Dedifferentiated amniotic fluid mesenchymal stem cell (primary cell): ENCODE measurements around the gene RARG.

ENCODE experiments used
- DNase-seq: peaks from one replicate; pipeline ENCODE4 v3.0.0-alpha.2; 2016; ENCODE audit errors: extremely low spot score

The RARG gene

DNA sequence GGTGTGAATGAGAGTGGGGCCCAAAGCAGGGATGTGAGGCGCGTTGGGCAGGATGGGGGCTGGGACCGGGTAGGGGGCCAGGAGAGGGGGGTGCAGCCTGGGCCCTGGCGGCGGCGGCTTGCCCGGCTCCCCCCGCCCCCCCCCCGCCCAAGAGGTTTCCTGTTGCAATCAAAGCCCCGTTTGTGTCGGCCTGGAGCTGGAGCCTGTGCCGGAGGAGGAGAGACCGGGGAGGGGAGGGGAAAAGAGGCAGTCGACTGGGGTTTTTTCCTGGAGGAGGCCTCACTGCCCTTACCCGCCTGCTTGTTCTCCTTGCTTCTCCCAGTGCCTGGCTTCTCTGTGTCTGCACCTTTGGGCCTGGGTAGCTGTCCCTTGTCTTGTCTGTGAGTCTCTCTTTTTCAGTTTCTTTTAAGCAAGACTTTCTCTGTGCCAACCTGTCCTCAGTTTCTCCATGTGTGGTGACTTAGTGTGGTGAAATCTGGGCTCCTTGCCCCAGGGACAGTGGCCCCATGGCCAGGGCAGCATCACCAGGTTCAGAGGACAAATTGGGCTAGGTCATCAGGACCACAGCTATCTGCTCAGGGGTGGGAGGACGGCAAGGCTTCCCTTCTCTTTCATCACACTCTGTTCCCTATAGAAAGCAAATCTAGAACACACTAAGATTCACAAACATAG lies 8.5 kb downstream of the RARG start:
- peak; percentile 52 for DNase-seq

DNA sequence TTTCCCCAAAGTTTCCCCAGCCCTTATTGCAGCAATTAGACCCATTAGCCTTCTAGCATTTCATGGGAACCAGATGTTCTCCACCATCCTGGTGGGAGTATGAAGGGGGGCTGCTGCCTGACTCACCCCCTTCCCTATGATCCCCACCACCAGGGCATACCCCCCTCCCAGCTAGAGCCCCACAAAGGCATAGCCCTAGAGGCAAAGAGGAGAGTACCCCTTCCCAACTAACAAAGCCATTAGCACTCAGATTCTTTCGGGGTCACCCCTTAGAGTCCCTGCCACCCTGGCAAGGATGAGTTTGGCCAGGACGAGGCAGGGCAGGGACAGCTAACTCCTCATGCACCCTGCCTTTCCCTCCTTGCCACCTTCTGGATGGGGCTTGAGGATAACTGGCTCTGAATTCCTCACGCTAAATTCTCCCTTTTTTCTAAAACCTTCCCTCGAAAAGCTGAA lies 9.2 kb downstream of the RARG start:
- DNase-seq, result no peak

DNA sequence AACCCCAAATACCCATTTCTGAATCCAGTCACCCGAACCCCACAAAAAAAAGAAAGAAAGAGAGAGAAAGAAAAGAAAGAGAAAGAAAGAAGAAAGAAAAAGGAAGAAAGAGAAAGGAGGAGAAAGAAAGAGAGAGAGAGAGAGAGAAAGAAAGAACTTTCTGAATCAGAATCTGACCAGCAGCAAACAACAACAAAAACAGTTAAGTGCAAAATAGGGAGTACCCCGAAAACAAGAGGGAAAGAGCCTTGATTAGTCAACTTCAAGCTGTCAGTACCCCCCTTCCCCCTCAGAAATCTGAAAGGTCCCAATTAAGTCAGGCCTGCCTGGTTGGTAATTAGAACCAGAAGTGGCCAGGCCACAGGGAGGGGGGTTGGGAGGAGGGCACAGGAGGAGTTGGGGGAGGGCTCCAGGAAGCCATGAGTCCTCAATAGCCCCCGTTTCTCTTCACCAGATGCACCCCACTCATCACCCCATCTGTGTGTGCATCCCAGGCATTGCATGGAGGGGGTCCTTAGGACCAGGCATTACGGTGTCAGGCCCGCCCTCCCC lies 9.8 kb downstream of the RARG start:
- DNase-seq, result no peak

- no peak for DNase-seq
Measured at GRCh38 chr12:53221203-53222080, 10.6 kb downstream of the RARG start.

GRCh38 chr12:53220694-53221202 lies 11.3 kb downstream of the RARG start:
- peak; percentile 86 for DNase-seq

- DNase-seq, result peak; percentile 45
Measured at GRCh38 chr12:53219956-53220693, 11.9 kb downstream of the RARG start.

DNA sequence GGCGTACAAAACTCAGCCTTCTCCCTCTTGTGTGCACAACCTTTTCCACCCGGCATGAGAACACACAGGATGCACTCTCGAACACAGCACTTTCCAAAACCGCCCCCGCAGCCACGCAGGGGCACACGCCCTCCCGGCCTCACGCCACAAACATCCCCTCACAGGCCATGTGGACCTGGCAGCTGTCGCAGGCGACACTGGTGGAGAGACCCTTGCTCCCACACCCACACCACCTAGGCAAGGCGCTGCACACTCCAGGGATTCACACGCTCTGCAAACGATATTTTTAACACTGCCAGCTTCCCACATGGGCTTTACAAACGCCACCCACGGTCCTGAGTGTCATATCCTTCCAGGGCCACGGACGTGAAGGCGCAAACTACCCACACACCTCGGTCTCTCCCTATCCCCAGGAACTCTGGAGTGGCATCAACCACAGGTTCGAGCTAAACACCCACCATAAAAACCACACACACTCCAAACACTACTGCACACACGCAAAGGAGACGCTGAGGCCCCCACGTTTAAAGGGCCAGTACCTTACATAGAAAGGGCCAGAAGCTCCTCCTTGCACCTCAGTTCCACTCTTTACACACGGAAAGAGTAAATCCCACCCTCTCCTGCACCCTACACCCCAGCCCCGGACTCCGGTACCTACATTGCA lies 12.6 kb downstream of the RARG start:
- peak; percentile 42 for DNase-seq

DNA sequence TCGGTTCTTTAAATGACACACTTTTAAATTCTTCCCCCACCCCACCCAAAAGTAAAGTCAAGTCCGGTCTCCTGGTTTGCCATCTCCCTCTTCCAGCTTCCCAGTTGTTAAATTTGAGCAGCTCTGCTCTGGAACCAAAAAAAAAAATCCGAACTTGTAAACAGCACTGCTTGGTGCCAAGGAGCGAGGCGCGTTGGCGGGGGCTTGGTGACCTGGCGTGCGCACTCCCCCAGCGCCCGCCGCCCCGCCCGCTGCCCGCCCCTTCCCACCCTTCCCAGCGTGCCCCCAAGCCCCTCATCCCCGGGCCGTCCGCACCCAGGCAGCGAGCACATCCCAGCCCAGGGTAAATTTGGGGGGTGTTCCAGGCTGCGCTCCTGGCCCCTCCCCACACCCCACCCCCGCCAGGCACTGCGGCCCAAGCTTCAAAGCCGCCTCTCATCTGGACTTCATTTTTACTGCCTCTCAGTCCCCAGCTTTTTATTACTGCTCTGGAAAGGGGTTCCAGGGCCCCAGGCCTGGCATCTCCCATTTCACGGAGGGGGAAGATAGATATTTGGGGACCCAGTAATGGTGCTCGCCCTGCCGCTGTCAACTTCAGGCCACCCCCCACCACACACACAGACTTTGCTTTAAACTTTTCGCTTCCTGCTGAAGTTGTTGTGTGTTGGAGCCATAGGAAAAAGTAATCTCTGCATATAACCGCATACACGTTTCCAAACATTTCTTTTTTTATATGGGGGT lies 13.3 kb downstream of the RARG start:
- peak; percentile 47 for DNase-seq

DNA sequence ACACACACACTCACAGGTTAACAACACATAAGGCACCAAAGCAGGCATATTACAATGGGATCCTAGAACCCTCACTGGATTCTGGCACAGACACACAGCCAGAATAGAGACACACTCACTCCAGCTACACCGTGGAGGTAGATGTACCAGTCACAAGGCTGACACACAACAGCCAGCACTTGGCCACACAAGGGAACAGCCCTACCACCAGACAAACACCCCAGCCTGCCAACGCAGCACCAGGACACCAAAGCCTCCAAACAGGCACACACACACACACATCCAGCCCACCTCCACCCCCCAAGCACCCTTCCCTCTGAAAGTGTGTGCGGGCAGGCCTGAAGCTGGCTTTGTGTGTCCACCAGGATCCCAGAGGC lies 14.1 kb downstream of the RARG start:
- no peak for DNase-seq

DNA sequence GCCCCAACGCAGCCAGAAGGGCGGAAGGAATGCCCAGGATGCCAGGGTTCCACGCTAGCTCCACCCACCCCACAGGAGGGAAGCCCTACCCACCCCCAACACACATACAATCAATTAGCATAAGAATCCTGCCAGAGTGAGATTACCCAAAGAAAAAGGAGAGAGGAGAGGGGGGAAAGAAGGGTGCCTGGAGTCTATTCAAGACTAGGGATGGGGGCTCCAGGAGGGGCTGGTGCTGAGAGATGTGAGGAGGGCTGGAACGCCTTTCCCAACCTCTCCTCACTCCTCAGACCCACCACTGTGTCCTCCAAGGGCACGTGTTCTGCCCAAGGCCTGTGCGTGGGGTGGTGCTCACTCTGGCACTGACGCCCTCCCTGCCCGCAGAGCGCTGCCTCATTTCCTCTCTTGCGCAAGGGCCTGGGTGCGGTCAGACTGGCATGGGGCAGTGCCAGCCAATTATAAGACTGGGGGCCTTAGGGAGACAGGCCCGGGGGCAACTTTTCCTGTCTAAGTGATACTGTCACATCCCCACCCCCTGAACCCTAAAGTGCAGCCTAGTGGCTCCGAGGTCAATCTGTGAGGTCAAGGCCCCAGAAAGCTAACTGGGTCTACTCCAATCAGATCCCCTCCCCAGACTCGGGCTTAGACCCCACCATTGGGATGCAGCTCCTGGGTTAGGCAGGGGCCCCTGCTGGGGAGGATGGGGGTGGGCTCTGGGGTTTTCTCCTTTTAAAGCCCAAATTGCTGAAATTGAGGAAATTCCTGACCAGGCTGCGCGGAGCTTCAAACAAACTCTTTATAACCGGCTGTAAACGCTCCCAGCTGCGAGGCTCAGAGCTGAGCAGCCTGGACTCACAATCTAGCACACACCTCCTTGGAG lies 14.7 kb downstream of the RARG start:
- no peak for DNase-seq

- no peak for DNase-seq
Measured at GRCh38 chr12:53215497-53215896, 16.5 kb downstream of the RARG start.

- no peak for DNase-seq
Measured at GRCh38 chr12:53214687-53215455, 17.1 kb downstream of the RARG start.

- DNase-seq, result no peak
Measured at GRCh38 chr12:53214221-53214620, 17.8 kb downstream of the RARG start.

DNA sequence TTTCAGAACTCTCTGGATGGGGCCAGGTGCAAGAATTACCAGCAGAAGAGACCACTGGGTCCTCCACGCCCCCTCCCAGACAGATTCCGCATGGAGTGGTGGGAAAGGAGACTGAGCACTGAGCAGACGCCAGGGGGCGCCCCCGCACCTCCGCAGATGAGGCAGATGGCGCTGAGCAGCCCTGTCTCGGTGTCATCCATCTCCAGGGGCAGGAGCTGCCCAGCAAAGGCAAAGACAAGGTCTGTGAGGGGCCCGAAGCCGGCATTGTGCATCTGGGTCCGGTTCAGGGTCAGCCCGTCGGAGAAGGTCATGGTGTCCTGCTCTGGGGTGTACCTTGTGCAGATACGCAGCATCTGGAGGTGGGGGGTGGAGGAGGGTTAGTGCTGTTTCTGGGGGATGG lies 18.7 kb downstream of the RARG start:
- DNase-seq, result peak; percentile 58

GRCh38 chr12:53212931-53213330 lies 19.1 kb downstream of the RARG start:
- DNase-seq, result no peak

GRCh38 chr12:53211476-53212381 lies 20.3 kb downstream of the RARG start:
- no peak for DNase-seq

DNA sequence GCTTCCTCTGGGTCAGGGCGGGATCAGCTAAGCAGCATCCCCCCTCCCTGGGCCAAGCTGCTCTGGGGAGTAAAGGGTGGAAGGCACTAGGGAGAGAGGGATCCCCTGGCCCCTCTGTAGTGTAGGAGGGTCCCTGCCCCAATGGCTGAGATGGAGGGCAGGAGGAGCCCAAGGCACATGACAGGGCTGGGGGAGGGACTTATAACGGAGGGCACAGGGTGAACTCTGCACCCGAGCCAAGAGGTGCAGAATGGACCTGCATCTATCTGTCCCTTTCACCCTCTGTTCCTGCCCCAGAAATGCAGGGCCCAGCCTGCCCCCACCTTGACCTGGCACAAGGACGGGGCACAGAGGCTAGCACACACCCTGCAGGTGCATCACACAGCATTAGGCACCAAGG lies 21.2 kb downstream of the RARG start:
- no peak for DNase-seq
